ENCODE measurements around the gene ZMYND11. TPM values are rescaled to one million over a fixed set of nuclear protein-coding genes. Genes with fewer than 3 reads are reported as not detected.
A peak's percentile ranks its signal among the peaks of the same experiment; 100 is the strongest.

Gene ZMYND11
- total and polyA plus RNA-seq, 2 of the 8 experiments (the other 6 are each of a cell fraction or from before 2014, with no cell fraction given): 7.5 to 26.6 TPM

DNA sequence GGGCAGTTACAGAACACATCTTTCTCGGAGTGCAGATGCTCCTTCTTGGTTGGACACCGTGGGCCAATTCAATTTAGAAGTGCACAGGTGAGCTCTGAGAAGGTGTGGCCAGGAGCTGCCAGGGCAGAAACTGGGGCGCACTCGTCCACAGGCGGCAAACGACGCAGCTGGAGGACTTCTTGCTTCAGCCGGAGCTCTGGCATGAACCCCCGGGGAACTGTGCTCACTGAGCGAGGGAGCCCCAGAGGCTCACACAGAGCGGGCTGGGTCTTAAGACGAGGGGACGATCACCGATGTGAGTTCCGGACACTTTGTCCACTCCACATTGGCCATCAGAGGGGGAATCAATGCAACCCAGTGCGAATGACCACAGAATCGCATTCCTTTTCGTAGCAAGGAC lies 140.4 kb downstream of the ZMYND11 start:
- 93% methylated on average over 16 of the region's 18 CpGs; no CpG with 5 or more reads in 1 of the 2 experiments for WGBS, 2 experiments (ENCODE audit: extremely low coverage in 1 of 2, insufficient coverage in 1 of 2, insufficient read length in 1 of 2, insufficient replicate concordance in 2 of 2, low coverage in 1 of 2, low lambda C conversion rate in 2 of 2, missing lambda C conversion rate in 1 of 2)
- no peak overlapping the region for H3K14ac ChIP-seq (ENCODE audit: insufficient read length)
- no peaks in the 10 kb centered on the region for H3K9me3 ChIP-seq (ENCODE audit: insufficient read depth in 2 of 2, low read depth in 1 of 2, low read length in 1 of 2)
- no peaks in the 10 kb centered on the region for H3K79me1 ChIP-seq (ENCODE audit: low read depth, low read length)
- H3K4ac ChIP-seq (replicated peaks; ENCODE audit: insufficient read length, low read depth, low read length): no peak overlapping the region
- H4K20me1 ChIP-seq (replicated peaks in 1 of 2; ENCODE audit: control insufficient read depth in 1 of 2, insufficient read depth in 2 of 2, low read length in 2 of 2): no peaks in the 10 kb centered on the region
- H4K8ac ChIP-seq (ENCODE audit: extremely low read depth, insufficient read depth, low read length): peak overlapping the region; percentile 6; the same call in 1 of the 2 replicates
- no peak overlapping the region for H2AK5ac ChIP-seq (ENCODE audit: low read depth, low read length)
- H3K27ac ChIP-seq (ENCODE audit: low read depth, low read length): no peak overlapping the region
- H2BK12ac ChIP-seq (ENCODE audit: low read depth, low read length): no peak overlapping the region
- no peak overlapping the region for H3K56ac ChIP-seq (replicated peaks; ENCODE audit: insufficient read length, low read depth, low read length)
- H2BK120ac ChIP-seq (replicated peaks; ENCODE audit: low read depth, low read length): no peak overlapping the region
- no peak overlapping the region for H3K4me2 ChIP-seq (ENCODE audit: insufficient read depth in 1 of 2, low read depth in 2 of 2, low read length in 2 of 2)
- no peak overlapping the region for H4K5ac ChIP-seq (ENCODE audit: insufficient read length, low read depth, low read length)
- H4K91ac ChIP-seq (replicated peaks; ENCODE audit: insufficient read length, low read length): no peak overlapping the region
- no peaks in the 10 kb centered on the region for H3K36me3 ChIP-seq (ENCODE audit: control insufficient read depth in 2 of 4, insufficient read depth in 4 of 4, low read length in 3 of 4)
- no peaks in the 10 kb centered on the region for H3K23me2 ChIP-seq (ENCODE audit: low read depth, low read length)
- H2AFZ ChIP-seq (ENCODE audit: low read length): no peak overlapping the region
- H3K23ac ChIP-seq (ENCODE audit: insufficient read length): no peak overlapping the region
- H3K79me2 ChIP-seq (ENCODE audit: control insufficient read depth in 1 of 2, insufficient read depth in 2 of 2, low read length in 2 of 2): no peaks in the 10 kb centered on the region
- H3K27me3 ChIP-seq (replicated peaks in 1 of 4; ENCODE audit: control insufficient read depth in 3 of 4, extremely low read depth in 1 of 4, insufficient read depth in 3 of 4, low read length in 3 of 4): no peaks in the 10 kb centered on the region; a peak in 1 of 7 replicates
- CTCF ChIA-PET (ENCODE audit: partially characterized antibody): interaction anchor here (2.0 to 2.5 kb wide), 2 partner anchors 45 to 513 kb away, joined by 5 to 9 read pairs; no protein-coding TSS in a partner anchor
- H3K4me3 ChIP-seq (ENCODE audit: extremely low read depth in 1 of 4, insufficient read depth in 2 of 4, low read depth in 3 of 4, low read length in 4 of 4): no peak overlapping the region
- H3K18ac ChIP-seq (ENCODE audit: extremely low read depth, low read length): no peak overlapping the region
- no peak overlapping the region for H2BK5ac ChIP-seq (ENCODE audit: low read depth, low read length)
- FAIRE-seq (no peak), DNase-seq (ENCODE audit: low read depth in 1 of 2, low spot score in 2 of 2) (no peak)
- H3K9ac ChIP-seq (replicated peaks in 1 of 4; ENCODE audit: extremely low read depth in 1 of 4, low read depth in 3 of 4, low read length in 3 of 4): no peak overlapping the region
- H2BK20ac ChIP-seq (ENCODE audit: low read length): no peak overlapping the region
- no peak overlapping the region for H2BK15ac ChIP-seq (ENCODE audit: low read length)
- no peaks in the 10 kb centered on the region for H3K4me1 ChIP-seq (replicated peaks in 1 of 4; ENCODE audit: control insufficient read depth in 3 of 4, insufficient read depth in 4 of 4, low read length in 3 of 4)
- POLR2A ChIA-PET (ENCODE audit: partially characterized antibody): no interaction called here
- no peak for TF ChIP-seq SIX5 (IDR thresholded peaks at IDR 0.05; ENCODE audit: low read depth, low read length)
- TF ChIP-seq POLR2AphosphoS5 (IDR thresholded peaks at IDR 0.05; ENCODE audit: low read depth, low read length): no peak
- TF ChIP-seq TCF12 (IDR thresholded peaks at IDR 0.05; ENCODE audit: low read depth, low read length): no peak
- TF ChIP-seq CEBPB (IDR thresholded peaks at IDR 0.05; ENCODE audit: low read depth, low read length): no peak
- TF ChIP-seq MAFK (IDR thresholded peaks at IDR 0.05; ENCODE audit: low read depth, low read length): no peak
- no peak for TF ChIP-seq CREB1 (IDR thresholded peaks at IDR 0.05)
- TF ChIP-seq BCL11A (IDR thresholded peaks at IDR 0.05; ENCODE audit: low read depth in 2 of 2, low read length in 2 of 2): no peak
- no peak for TF ChIP-seq TBP (IDR thresholded peaks at IDR 0.05; ENCODE audit: low read depth, low read length)
- TF ChIP-seq SP1 (IDR thresholded peaks at IDR 0.05; ENCODE audit: low read depth, low read length): no peak
- no peak for TF ChIP-seq KDM1A (IDR thresholded peaks at IDR 0.05; ENCODE audit: borderline replicate concordance, low read length)
- TF ChIP-seq FOSL1 (IDR thresholded peaks at IDR 0.05; ENCODE audit: insufficient read depth, low read depth, low read length): no peak
- TF ChIP-seq, protein P1, sequence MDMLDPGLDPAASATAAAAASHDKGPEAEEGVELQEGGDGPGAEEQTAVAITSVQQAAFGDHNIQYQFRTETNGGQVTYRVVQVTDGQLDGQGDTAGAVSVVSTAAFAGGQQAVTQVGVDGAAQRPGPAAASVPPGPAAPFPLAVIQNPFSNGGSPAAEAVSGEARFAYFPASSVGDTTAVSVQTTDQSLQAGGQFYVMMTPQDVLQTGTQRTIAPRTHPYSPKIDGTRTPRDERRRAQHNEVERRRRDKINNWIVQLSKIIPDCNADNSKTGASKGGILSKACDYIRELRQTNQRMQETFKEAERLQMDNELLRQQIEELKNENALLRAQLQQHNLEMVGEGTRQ (IDR thresholded peaks at IDR 0.05; ENCODE audit: low read length): no peak
